ENCODE data around the gene DYNC2LI1.

DYNC2LI1 gene

GRCh38 chr2:43832457-43832856 is 58.6 kb downstream of the DYNC2LI1 start:
- TF ChIP-seq, protein P1, sequence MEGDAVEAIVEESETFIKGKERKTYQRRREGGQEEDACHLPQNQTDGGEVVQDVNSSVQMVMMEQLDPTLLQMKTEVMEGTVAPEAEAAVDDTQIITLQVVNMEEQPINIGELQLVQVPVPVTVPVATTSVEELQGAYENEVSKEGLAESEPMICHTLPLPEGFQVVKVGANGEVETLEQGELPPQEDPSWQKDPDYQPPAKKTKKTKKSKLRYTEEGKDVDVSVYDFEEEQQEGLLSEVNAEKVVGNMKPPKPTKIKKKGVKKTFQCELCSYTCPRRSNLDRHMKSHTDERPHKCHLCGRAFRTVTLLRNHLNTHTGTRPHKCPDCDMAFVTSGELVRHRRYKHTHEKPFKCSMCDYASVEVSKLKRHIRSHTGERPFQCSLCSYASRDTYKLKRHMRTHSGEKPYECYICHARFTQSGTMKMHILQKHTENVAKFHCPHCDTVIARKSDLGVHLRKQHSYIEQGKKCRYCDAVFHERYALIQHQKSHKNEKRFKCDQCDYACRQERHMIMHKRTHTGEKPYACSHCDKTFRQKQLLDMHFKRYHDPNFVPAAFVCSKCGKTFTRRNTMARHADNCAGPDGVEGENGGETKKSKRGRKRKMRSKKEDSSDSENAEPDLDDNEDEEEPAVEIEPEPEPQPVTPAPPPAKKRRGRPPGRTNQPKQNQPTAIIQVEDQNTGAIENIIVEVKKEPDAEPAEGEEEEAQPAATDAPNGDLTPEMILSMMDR (conservative IDR thresholded peaks at IDR 0.05; ENCODE audit: low read depth, low read length), result no peak
- Histone ChIP-seq H2AFZ (ENCODE audit: low read depth) (no peak overlapping the region), H4K20me1 (ENCODE audit: insufficient read depth) (no peaks in the 10 kb centered on the region), H3K4me2 (no peak overlapping the region), H3K27ac (no peak overlapping the region), H3K27me3 (ENCODE audit: insufficient read depth, low read depth) (no peaks in the 10 kb centered on the region), H3K79me2 (ENCODE audit: insufficient read depth, low read depth) (no peaks in the 10 kb centered on the region), H3K4me1 (ENCODE audit: low read depth, poor library complexity, severe bottlenecking) (no peaks in the 10 kb centered on the region), H3K9ac (no peak overlapping the region), H3K36me3 (ENCODE audit: insufficient read depth) (no peaks in the 10 kb centered on the region), H3K4me3 (IDR thresholded peaks at IDR 0.05; ENCODE audit: insufficient read depth, low read depth, low read length) (no peak overlapping the region)

DNA sequence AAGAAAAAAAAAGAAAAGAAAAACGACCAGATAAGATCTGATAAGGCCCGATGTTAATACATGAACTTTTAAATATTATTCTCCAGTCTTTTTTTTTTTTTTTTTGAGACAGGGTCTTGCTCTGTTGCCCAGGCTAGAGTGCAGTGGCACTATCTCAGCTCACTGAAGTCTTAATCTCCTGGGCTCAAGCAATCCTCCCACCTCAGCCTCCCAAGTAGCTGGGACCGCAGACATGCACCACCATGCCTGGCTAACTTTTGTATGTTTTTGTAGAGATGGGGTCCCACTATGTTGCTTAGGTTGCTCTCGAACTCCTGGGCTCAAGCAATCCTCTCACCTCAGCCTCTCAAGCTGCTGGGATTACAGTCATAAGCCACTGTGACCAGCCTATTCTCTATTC is 63.2 kb downstream of the DYNC2LI1 start:
- Histone ChIP-seq H4K20me1 (ENCODE audit: insufficient read depth) (no peaks in the 10 kb centered on the region), H3K79me2 (ENCODE audit: insufficient read depth, low read depth) (no peaks in the 10 kb centered on the region), H3K27me3 (ENCODE audit: insufficient read depth, low read depth) (no peaks in the 10 kb centered on the region), H3K4me3 (IDR thresholded peaks at IDR 0.05; ENCODE audit: insufficient read depth, low read depth, low read length) (no peak overlapping the region), H3K27ac (no peak overlapping the region), H3K36me3 (ENCODE audit: insufficient read depth) (no peaks in the 10 kb centered on the region), H3K4me2 (no peak overlapping the region), H2AFZ (ENCODE audit: low read depth) (no peak overlapping the region), H3K9ac (no peak overlapping the region), H3K4me1 (ENCODE audit: low read depth, poor library complexity, severe bottlenecking) (no peaks in the 10 kb centered on the region)
- TF ChIP-seq, protein P1 (conservative IDR thresholded peaks at IDR 0.05; ENCODE audit: low read depth, low read length), result no peak

DNA sequence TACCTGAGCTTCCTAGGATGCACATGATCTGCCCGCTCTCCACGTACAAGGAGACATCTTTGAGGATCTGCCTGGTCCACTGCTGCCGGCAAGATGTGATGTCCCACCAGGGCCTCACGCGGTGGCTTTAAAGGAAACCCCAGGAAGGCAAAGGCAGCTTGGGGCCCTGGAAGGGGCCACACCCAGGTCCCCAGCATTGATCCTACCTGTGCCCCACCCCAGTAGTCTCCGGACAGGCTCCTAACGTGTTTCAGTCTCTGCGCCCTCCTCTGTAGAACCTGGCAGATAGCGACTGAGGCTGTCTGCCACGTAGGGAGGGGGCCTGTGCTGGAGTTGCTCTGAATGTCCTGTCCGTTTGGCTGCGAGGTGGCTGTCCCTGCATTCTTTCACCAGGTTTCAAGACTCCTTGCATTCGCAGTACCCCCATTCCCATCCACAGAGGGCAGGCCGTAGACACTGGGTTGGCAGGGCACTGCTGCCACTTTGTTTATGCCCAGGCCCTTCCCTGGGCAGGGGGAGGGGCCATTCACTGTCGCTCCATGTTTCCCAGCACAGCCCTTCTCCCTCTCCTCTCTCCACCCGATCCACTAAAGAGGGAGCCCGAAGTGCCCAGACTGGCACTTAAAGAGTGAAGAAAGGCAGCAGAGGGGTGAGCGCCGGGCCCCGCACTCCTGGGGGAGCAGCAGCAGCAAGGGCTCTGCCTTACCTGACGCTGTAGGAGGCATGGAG is 64.2 kb downstream of the DYNC2LI1 start:
- H3K79me2 ChIP-seq (ENCODE audit: insufficient read depth, low read depth), result no peaks in the 10 kb centered on the region
- no peak overlapping the region for H3K4me2 ChIP-seq
- H3K36me3 ChIP-seq (ENCODE audit: insufficient read depth), result no peaks in the 10 kb centered on the region
- H3K27me3 ChIP-seq (ENCODE audit: insufficient read depth, low read depth), result no peaks in the 10 kb centered on the region
- no peak overlapping the region for H2AFZ ChIP-seq (ENCODE audit: low read depth)
- H3K4me1 ChIP-seq (ENCODE audit: low read depth, poor library complexity, severe bottlenecking), result no peaks in the 10 kb centered on the region
- H3K9ac ChIP-seq, result no peak overlapping the region
- no peak overlapping the region for H3K27ac ChIP-seq
- H4K20me1 ChIP-seq (ENCODE audit: insufficient read depth), result no peaks in the 10 kb centered on the region
- no peak overlapping the region for H3K4me3 ChIP-seq (IDR thresholded peaks at IDR 0.05; ENCODE audit: insufficient read depth, low read depth, low read length)
- TF ChIP-seq, protein P1 (conservative IDR thresholded peaks at IDR 0.05; ENCODE audit: low read depth, low read length), result no peak

GRCh38 chr2:43838560-43839267 is 64.9 kb downstream of the DYNC2LI1 start, which contains the start of the genes ABCG5 and ABCG8:
Gene ABCG5 (minus strand): TSS chr2:43838839. CDS start chr2:43838679, 160 bp downstream.
Gene ABCG8 (plus strand): TSS chr2:43838971. CDS start chr2:43839054, 83 bp downstream.
- no peaks in the 10 kb centered on the region for H3K4me1 ChIP-seq (ENCODE audit: low read depth, poor library complexity, severe bottlenecking)
- H3K27ac ChIP-seq, result no peak within 1 kb of the TSS
- H4K20me1 ChIP-seq (ENCODE audit: insufficient read depth), result no peaks in the 10 kb centered on the region
- no peak within 1 kb of the TSS for H3K4me3 ChIP-seq (IDR thresholded peaks at IDR 0.05; ENCODE audit: insufficient read depth, low read depth, low read length)
- H3K9ac ChIP-seq, result no peak within 1 kb of the TSS
- H2AFZ ChIP-seq (ENCODE audit: low read depth), result no peak within 1 kb of the TSS
- no peaks in the 10 kb centered on the region for H3K36me3 ChIP-seq (ENCODE audit: insufficient read depth)
- no peak within 1 kb of the TSS for H3K4me2 ChIP-seq
- no peaks in the 10 kb centered on the region for H3K27me3 ChIP-seq (ENCODE audit: insufficient read depth, low read depth)
- TF ChIP-seq, protein P1 (conservative IDR thresholded peaks at IDR 0.05; ENCODE audit: low read depth, low read length), result no peak
- no peaks in the 10 kb centered on the region for H3K79me2 ChIP-seq (ENCODE audit: insufficient read depth, low read depth)

All from KMS-11 (cell line).